GM12878 (cell line): ENCODE data around the gene KIRREL3. TPM values are rescaled to one million over a fixed set of nuclear protein-coding genes. Genes with fewer than 3 reads are reported as not detected.

Source experiments
- ATAC-seq: fragments of 200-7000 bp; cut with Tn5 transposase; 3 replicates; pipeline ENCODE4 v1.9.1; 2020; ENCODE audit warnings: mild to moderate bottlenecking, moderate library complexity
- BruUV-seq: library from RNA; stranded (reverse); fragments of 400-500 nt; replicated peaks from 2 replicates; lab custom pipeline; 2021; lab: Mats Ljungman, UMichigan
- CTCF ChIA-PET: fragments of 300-600 bp; sonication (Branson Sonifier 250); formaldehyde crosslinking; extraction: SDS; loops from one replicate; lab custom pipeline; 2021; ENCODE audit warnings: inconsistent platforms; lab: Yijun Ruan, JAX
- POLR2A ChIA-PET: fragments of 350-600 bp; formaldehyde crosslinking; extraction: SDS; loops from one replicate; lab custom pipeline; 2021; ENCODE audit warnings: inconsistent platforms; lab: Charles Lee
- RAD21 ChIA-PET: fragments of 300-600 bp; sonication (Branson Sonifier 250); formaldehyde crosslinking; loops from one replicate; lab custom pipeline; 2023; ENCODE audit warnings: antibody characterized with exemption; ENCODE audit not compliant: unreplicated experiment; lab: Charles Lee
- SMC1A ChIA-PET: fragments of 300-600 bp; sonication (Branson Sonifier 250); formaldehyde crosslinking; loops from one replicate; lab custom pipeline; 2023; ENCODE audit not compliant: unreplicated experiment, uncharacterized antibody; lab: Charles Lee
- DNase-seq: peaks from one replicate; pipeline ENCODE4 v3.0.0-alpha.2; 2011; ENCODE audit warnings: low read depth, low spot score
- FAIRE-seq: peaks from 3 replicates; lab custom pipeline; 2011; peaks lifted over from hg19 to GRCh38; lab: Jason Lieb, UNC
- H2AFZ ChIP-seq: 2 replicates; pipeline ENCODE4 v1.6.0; 2011; ENCODE audit warnings: low read depth, low read length, control low read depth; ENCODE audit not compliant: control insufficient read depth
- H3K27ac ChIP-seq: 2 replicates; pipeline ENCODE4 v1.5.1; 2011; ENCODE audit warnings: control low read depth; ENCODE audit not compliant: control insufficient read depth, insufficient read depth
- H3K27me3 ChIP-seq, 2 experiments: replicated peaks in 1 of 2; 2 replicates each; pipeline versions ENCODE4 v1.6.0 to v1.6.1; 2011; ENCODE audit warnings: low read length in 1 of 2; ENCODE audit not compliant: control insufficient read depth in 2 of 2, insufficient read depth in 2 of 2
- H3K36me3 ChIP-seq, 2 experiments: 2 replicates each; pipeline ENCODE4 v1.5.1; 2011; ENCODE audit warnings: low read length in 1 of 2; ENCODE audit not compliant: control insufficient read depth in 2 of 2, insufficient read depth in 2 of 2
- H3K4me1 ChIP-seq: 2 replicates; pipeline ENCODE4 v1.6.1; 2011; ENCODE audit warnings: mild to moderate bottlenecking, low read length, moderate library complexity, mixed read lengths; ENCODE audit not compliant: control insufficient read depth, insufficient read depth
- H3K4me2 ChIP-seq: 2 replicates; pipeline ENCODE4 v1.6.0; 2011; ENCODE audit warnings: control low read depth; ENCODE audit not compliant: control insufficient read depth, insufficient read depth
- H3K4me3 ChIP-seq: fragments of 200-600 bp; sonication (generic); 2 replicates; pipeline ENCODE4 v1.5.1; 2016
- H3K79me2 ChIP-seq: 2 replicates; pipeline ENCODE4 v1.6.0; 2011; ENCODE audit warnings: low read length; ENCODE audit not compliant: control insufficient read depth, insufficient read depth
- H3K9ac ChIP-seq: 2 replicates; pipeline ENCODE4 v1.8.0; 2011; ENCODE audit warnings: low read length, control low read depth, mixed read lengths; ENCODE audit not compliant: control insufficient read depth, insufficient read depth
- H3K9me3 ChIP-seq: replicated peaks from 3 replicates; pipeline ENCODE4 v1.5.1; 2011; ENCODE audit warnings: mild to moderate bottlenecking, low read length; ENCODE audit not compliant: control insufficient read depth, insufficient read depth
- H4K20me1 ChIP-seq: 2 replicates; pipeline ENCODE4 v1.6.0; 2011; ENCODE audit not compliant: control insufficient read depth, insufficient read depth
- HDAC2 ChIP-seq: fragments of 200-600 bp; sonication (generic); IDR thresholded peaks from 2 replicates; pipeline ENCODE4 v1.6.1; 2017
- LARP7 ChIP-seq: fragments of 450-650 bp; IDR thresholded peaks from 2 replicates; pipeline ENCODE4 v1.6.1; 2017; ENCODE audit warnings: mild to moderate bottlenecking
- MEF2A ChIP-seq: IDR thresholded peaks from 2 replicates; pipeline ENCODE4 v1.6.1; 2011; ENCODE audit warnings: low read depth, mild to moderate bottlenecking, low read length, moderate library complexity; ENCODE audit not compliant: insufficient read depth
- NRF1 ChIP-seq: conservative IDR thresholded peaks from 2 replicates; pipeline ENCODE4 v1.6.1; 2011; ENCODE audit warnings: mild to moderate bottlenecking, low read depth, low read length, improper control_type of control experiment
- POU2F2 ChIP-seq: IDR thresholded peaks from 3 replicates; pipeline ENCODE4 v1.6.1; 2011; ENCODE audit warnings: low read depth, mild to moderate bottlenecking, low read length, borderline replicate concordance
- SMAD1 ChIP-seq: fragments of 450-650 bp; IDR thresholded peaks from 2 replicates; pipeline ENCODE4 v1.6.1; 2018; ENCODE audit warnings: mild to moderate bottlenecking, low read depth; ENCODE audit not compliant: partially characterized antibody
- SMAD5 ChIP-seq: IDR thresholded peaks from 2 replicates; pipeline ENCODE4 v1.6.1; 2016; ENCODE audit warnings: antibody characterized with exemption, low read depth
- TARDBP ChIP-seq: IDR thresholded peaks from 2 replicates; pipeline ENCODE4 v1.6.1; 2016; ENCODE audit warnings: borderline replicate concordance
- ZNF207 ChIP-seq: fragments of 450-650 bp; IDR thresholded peaks from 2 replicates; pipeline ENCODE4 v1.6.1; 2014; ENCODE audit warnings: antibody characterized with exemption, mild to moderate bottlenecking, borderline replicate concordance
- ZNF24 ChIP-seq: fragments of 450-650 bp; IDR thresholded peaks from 2 replicates; pipeline ENCODE4 v1.6.1; 2017; ENCODE audit warnings: antibody characterized with exemption, mild to moderate bottlenecking
- ZNF274 ChIP-seq: IDR thresholded peaks from one replicate; pipeline ENCODE4 v1.8.0; 2011; ENCODE audit not compliant: insufficient read length, insufficient read depth
- WGBS: methylation state at CpG from one replicate; pipeline ENCODE4 v1.1.6; 2016; ENCODE audit warnings: low lambda C conversion rate; ENCODE audit not compliant: insufficient replicate concordance, insufficient coverage; ENCODE audit errors: missing lambda C conversion rate; 5-methylcytosine and 5-hydroxymethylcytosine counted together
- in situ Hi-C: fragments of 300-500 bp; cut with MboI; formaldehyde crosslinking; loops from 9 replicates; pipeline ENCODE4 v1.14.3; 2018; ENCODE audit warnings: mixed read lengths
- intact Hi-C: fragments of 100-400 bp; cut with micrococcal nuclease; formaldehyde crosslinking; loops from one replicate; pipeline ENCODE4 v1.14.2; 2022; ENCODE audit not compliant: unreplicated experiment
- polyA plus RNA-seq, 11 experiments: library from polyadenylated mRNA; depleted of rRNA in 4 of 11; unstranded in 6 of 11; stranded (reverse) in 5 of 11; fragments of >200 nt; fragmentation: Nextera tagmentation in 4 of 11; fragmentation: Illumina TruSeq in 1 of 11; extraction: Ambion mirVana in 4 of 11; extraction: Trizol in 1 of 11; gene quantifications; 1 replicate in 1 of 11; 2 replicates in 10 of 11; pipeline versions ENCODE4 v1.2.1 to v1.2.3, GENCODE V29; 2011 to 2016; ENCODE audit warnings: inconsistent platforms in 2 of 11, missing spikeins in 2 of 11, low read depth in 1 of 11
- total RNA-seq, 4 experiments: library from RNA; depleted of rRNA in 3 of 4; stranded (reverse); fragments of >200 nt in 3 of 4; fragmentation: Illumina TruSeq in 1 of 4; extraction: Trizol in 1 of 4; gene quantifications; 2 replicates each; pipeline versions ENCODE4 v1.2.1 to v1.2.3, GENCODE V29; 2013 to 2021
- TF ChIP-seq, protein P1 (sequence below): fragments of 450-650 bp; IDR thresholded peaks from 2 replicates; pipeline ENCODE4 v1.6.1; 2014; ENCODE audit warnings: mild to moderate bottlenecking
- TF ChIP-seq, protein P2 (sequence below): fragments of 450-650 bp; formaldehyde crosslinking; IDR thresholded peaks from 2 replicates; pipeline ENCODE4 v1.4.0; 2022; ENCODE audit warnings: mild to moderate bottlenecking, moderate library complexity
- TF ChIP-seq, protein P3 (sequence below): IDR thresholded peaks from 2 replicates; pipeline ENCODE4 v1.6.1; 2011; ENCODE audit warnings: low read depth, low read length, improper control_type of control experiment, borderline replicate concordance
- TF ChIP-seq, protein P4 (sequence below): fragments of 450-650 bp; IDR thresholded peaks from 2 replicates; pipeline ENCODE4 v1.6.1; 2017; ENCODE audit warnings: antibody characterized with exemption, mild to moderate bottlenecking, moderate library complexity

Gene KIRREL3
- total and polyA plus RNA-seq, 10 of the 15 experiments (the other 5 are each of a cell fraction or from before 2014, with no cell fraction given): under 0.01 TPM; not detected in 9

DNA sequence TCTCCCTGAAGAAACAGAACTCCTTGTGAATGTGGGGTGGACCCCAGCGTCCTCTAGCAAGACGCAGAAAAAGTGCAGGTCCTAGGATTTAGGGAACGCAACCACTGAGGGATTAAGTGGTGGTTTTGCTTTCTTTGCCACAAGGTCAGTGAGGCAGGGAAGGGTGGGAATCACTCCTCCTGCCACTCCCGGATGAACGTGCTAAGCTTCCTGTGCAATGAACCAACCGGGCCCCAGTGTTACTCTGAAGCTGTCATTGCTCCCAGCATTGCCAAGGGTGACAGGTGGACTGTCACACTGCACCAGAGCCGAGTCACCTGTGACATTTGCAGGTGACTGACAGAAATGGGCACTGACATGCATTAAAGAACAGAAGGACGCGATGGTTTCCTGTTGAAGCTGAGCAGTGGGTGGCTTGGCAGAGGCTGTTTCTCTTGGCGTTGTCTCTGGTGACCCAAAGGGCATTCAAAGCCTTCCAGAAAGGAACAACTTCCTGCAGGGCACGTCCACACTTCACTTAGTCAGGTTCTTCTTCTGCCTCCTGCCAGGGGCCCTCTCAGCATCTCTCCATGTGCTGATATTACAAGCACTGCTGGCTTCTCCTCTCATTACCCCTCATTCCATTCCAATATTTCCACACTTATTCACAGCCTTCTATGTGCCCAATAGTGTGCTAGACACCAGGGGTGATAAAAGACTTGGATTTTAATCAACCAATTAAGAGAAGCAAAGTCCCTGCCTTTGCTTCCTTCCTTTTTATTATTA, 9.7 kb downstream of the KIRREL3 start:
- H3K4me2 ChIP-seq: no peak overlapping the region
- peaks cover 0 to 8% of the 10 kb centered on the region in 2 experiments; a peak in 2 of 4 replicates for H3K27me3 ChIP-seq
- no TSS peak for BruUV-seq
- ChIA-PET RAD21 (interaction anchor here (1.1 to 1.7 kb wide), 6 partner anchors 83 to 680 kb away, joined by 3 to 11 read pairs (median 4); no protein-coding TSS in a partner anchor), CTCF (interaction anchor here (0.6 to 6.3 kb wide), 22 partner anchors 23 to 1678 kb away, joined by 3 to 68 read pairs (median 4); no protein-coding TSS in a partner anchor), POLR2A (interaction anchor here (1.1 kb wide), 1 partner anchor 275 kb away, joined by 3 read pairs; no protein-coding TSS in a partner anchor), SMC1A (interaction anchor here (1.2 to 5.4 kb wide), 4 partner anchors 22 to 383 kb away, joined by 3 to 40 read pairs (median 4); no protein-coding TSS in a partner anchor)
- H3K4me1 ChIP-seq: no peaks in the 10 kb centered on the region
- intact Hi-C loops: loop anchor here (1.0 to 5.0 kb wide), 4 partner anchors 114 to 550 kb away; no protein-coding TSS in a partner anchor
- H4K20me1 ChIP-seq: no peaks in the 10 kb centered on the region
- in situ Hi-C loops: loop anchor here (5.0 kb wide), 1 partner anchor 274 kb away; no protein-coding TSS in a partner anchor
- ATAC-seq: no peak
- no peak for DNase-seq
- H3K27ac ChIP-seq: no peak overlapping the region
- WGBS: 24% methylated on average over 11 of the region's 11 CpGs
- H3K9me3 ChIP-seq: no peaks in the 10 kb centered on the region
- no peaks in the 10 kb centered on the region for H3K79me2 ChIP-seq
- H3K36me3 ChIP-seq: no peaks in the 10 kb centered on the region
- no peak for FAIRE-seq
- no peak overlapping the region for H3K9ac ChIP-seq
- no peak overlapping the region for H2AFZ ChIP-seq
- no peak overlapping the region for H3K4me3 ChIP-seq
- TF ChIP-seq POU2F2: no peak
- no peak for TF ChIP-seq ZNF274
- no peak for TF ChIP-seq ZNF24
- TF ChIP-seq, protein P1, sequence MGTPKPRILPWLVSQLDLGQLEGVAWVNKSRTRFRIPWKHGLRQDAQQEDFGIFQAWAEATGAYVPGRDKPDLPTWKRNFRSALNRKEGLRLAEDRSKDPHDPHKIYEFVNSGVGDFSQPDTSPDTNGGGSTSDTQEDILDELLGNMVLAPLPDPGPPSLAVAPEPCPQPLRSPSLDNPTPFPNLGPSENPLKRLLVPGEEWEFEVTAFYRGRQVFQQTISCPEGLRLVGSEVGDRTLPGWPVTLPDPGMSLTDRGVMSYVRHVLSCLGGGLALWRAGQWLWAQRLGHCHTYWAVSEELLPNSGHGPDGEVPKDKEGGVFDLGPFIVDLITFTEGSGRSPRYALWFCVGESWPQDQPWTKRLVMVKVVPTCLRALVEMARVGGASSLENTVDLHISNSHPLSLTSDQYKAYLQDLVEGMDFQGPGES: no peak
- no peak for TF ChIP-seq LARP7
- TF ChIP-seq HDAC2: no peak
- TF ChIP-seq ZNF207: no peak
- TF ChIP-seq SMAD5: no peak
- no peak for TF ChIP-seq NRF1
- no peak for TF ChIP-seq MEF2A
- no peak for TF ChIP-seq TARDBP
- no peak for TF ChIP-seq SMAD1
- TF ChIP-seq, protein P2, sequence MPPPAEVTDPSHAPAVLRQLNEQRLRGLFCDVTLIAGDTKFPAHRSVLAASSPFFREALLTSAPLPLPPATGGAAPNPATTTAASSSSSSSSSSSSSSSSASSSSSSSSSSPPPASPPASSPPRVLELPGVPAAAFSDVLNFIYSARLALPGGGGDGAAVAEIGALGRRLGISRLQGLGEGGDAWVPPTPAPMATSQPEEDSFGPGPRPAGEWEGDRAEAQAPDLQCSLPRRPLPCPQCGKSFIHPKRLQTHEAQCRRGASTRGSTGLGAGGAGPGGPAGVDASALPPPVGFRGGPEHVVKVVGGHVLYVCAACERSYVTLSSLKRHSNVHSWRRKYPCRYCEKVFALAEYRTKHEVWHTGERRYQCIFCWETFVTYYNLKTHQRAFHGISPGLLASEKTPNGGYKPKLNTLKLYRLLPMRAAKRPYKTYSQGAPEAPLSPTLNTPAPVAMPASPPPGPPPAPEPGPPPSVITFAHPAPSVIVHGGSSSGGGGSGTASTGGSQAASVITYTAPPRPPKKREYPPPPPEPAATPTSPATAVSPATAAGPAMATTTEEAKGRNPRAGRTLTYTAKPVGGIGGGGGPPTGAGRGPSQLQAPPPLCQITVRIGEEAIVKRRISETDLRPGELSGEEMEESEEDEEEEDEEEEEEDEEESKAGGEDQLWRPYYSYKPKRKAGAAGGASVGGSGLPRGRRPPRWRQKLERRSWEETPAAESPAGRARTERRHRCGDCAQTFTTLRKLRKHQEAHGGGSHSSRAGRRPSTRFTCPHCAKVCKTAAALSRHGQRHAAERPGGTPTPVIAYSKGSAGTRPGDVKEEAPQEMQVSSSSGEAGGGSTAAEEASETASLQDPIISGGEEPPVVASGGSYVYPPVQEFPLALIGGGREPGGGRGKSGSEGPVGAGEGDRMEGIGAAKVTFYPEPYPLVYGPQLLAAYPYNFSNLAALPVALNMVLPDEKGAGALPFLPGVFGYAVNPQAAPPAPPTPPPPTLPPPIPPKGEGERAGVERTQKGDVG (CRISPR knock-in tag): no peak
- TF ChIP-seq, protein P3, sequence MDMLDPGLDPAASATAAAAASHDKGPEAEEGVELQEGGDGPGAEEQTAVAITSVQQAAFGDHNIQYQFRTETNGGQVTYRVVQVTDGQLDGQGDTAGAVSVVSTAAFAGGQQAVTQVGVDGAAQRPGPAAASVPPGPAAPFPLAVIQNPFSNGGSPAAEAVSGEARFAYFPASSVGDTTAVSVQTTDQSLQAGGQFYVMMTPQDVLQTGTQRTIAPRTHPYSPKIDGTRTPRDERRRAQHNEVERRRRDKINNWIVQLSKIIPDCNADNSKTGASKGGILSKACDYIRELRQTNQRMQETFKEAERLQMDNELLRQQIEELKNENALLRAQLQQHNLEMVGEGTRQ: no peak
- TF ChIP-seq, protein P4, sequence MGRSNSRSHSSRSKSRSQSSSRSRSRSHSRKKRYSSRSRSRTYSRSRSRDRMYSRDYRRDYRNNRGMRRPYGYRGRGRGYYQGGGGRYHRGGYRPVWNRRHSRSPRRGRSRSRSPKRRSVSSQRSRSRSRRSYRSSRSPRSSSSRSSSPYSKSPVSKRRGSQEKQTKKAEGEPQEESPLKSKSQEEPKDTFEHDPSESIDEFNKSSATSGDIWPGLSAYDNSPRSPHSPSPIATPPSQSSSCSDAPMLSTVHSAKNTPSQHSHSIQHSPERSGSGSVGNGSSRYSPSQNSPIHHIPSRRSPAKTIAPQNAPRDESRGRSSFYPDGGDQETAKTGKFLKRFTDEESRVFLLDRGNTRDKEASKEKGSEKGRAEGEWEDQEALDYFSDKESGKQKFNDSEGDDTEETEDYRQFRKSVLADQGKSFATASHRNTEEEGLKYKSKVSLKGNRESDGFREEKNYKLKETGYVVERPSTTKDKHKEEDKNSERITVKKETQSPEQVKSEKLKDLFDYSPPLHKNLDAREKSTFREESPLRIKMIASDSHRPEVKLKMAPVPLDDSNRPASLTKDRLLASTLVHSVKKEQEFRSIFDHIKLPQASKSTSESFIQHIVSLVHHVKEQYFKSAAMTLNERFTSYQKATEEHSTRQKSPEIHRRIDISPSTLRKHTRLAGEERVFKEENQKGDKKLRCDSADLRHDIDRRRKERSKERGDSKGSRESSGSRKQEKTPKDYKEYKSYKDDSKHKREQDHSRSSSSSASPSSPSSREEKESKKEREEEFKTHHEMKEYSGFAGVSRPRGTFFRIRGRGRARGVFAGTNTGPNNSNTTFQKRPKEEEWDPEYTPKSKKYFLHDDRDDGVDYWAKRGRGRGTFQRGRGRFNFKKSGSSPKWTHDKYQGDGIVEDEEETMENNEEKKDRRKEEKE: no peak
